Endothelial cell of umbilical vein (primary cell): ENCODE measurements around the gene CPB2. TPM values are rescaled to one million over a fixed set of nuclear protein-coding genes. Genes with fewer than 3 reads are reported as not detected.

Source experiments
- BruUV-seq: library from RNA; stranded (reverse); fragments of 400-500 nt; replicated peaks from 2 replicates; lab custom pipeline; 2021; lab: Mats Ljungman, UMichigan
- CTCF ChIA-PET: fragments of 300-600, 350-600 bp; sonication (Branson Sonifier 250); formaldehyde crosslinking; loops from one replicate; lab custom pipeline; 2021; ENCODE audit warnings: antibody characterized with exemption, inconsistent platforms; lab: Charles Lee
- POLR2A ChIA-PET: fragments of 300-600, 350-600 bp; sonication (Branson Sonifier 250); formaldehyde crosslinking; loops from one replicate; lab custom pipeline; 2021; ENCODE audit warnings: antibody characterized with exemption, inconsistent platforms; lab: Charles Lee
- DNase-seq: peaks from one replicate; pipeline ENCODE4 v3.0.0-alpha.2; 2011; ENCODE audit warnings: low read depth, low spot score
- FAIRE-seq: peaks from 2 replicates; lab custom pipeline; 2011; peaks lifted over from hg19 to GRCh38; lab: Jason Lieb, UNC
- H2AFZ ChIP-seq: 2 replicates; pipeline ENCODE4 v1.6.0; 2012; ENCODE audit warnings: low read depth, low read length, control low read depth, inconsistent platforms
- H3K27ac ChIP-seq: 2 replicates; pipeline ENCODE4 v1.5.1; 2011; ENCODE audit warnings: low read depth, mild to moderate bottlenecking, control low read depth, low read length, moderate library complexity; ENCODE audit not compliant: insufficient read depth
- H3K27me3 ChIP-seq, 2 experiments: 2 replicates each; pipeline versions ENCODE4 v1.6.0 to v1.6.1; 2011; ENCODE audit warnings: low read length in 2 of 2, mixed read lengths in 1 of 2; ENCODE audit not compliant: control insufficient read depth in 2 of 2, insufficient read depth in 2 of 2
- H3K36me3 ChIP-seq, 2 experiments: 2 replicates in 1 of 2; 3 replicates in 1 of 2; pipeline ENCODE4 v1.5.1; 2011; ENCODE audit warnings: low read length in 2 of 2, mild to moderate bottlenecking in 1 of 2, moderate library complexity in 1 of 2; ENCODE audit not compliant: control insufficient read depth in 2 of 2, insufficient read depth in 2 of 2; ENCODE audit errors: extremely low read depth in 1 of 2
- H3K4me1 ChIP-seq: 3 replicates; pipeline ENCODE4 v1.5.1; 2011; ENCODE audit warnings: mild to moderate bottlenecking, low read length; ENCODE audit not compliant: control insufficient read depth, insufficient read depth; ENCODE audit errors: extremely low read depth
- H3K4me2 ChIP-seq: 2 replicates; pipeline ENCODE4 v1.6.1; 2011; ENCODE audit warnings: low read length, control low read depth, mixed read lengths; ENCODE audit not compliant: insufficient read depth
- H3K4me3 ChIP-seq, 3 experiments: fragments of 200-600 bp in 1 of 3; sonication (generic), shearing (Covaris generic) in 1 of 3; replicated peaks in 1 of 3; 2 replicates each; pipeline ENCODE4 v1.5.1; 2011 to 2016; ENCODE audit warnings: control low read depth in 3 of 3, low read length in 3 of 3, mild to moderate bottlenecking in 2 of 3, inconsistent platforms in 1 of 3, low read depth in 1 of 3, moderate library complexity in 1 of 3; ENCODE audit not compliant: insufficient read depth in 1 of 3
- H3K79me2 ChIP-seq: 2 replicates; pipeline ENCODE4 v1.6.0; 2012; ENCODE audit warnings: low read length, inconsistent platforms; ENCODE audit not compliant: control insufficient read depth, insufficient read depth
- H3K9ac ChIP-seq: replicated peaks from 2 replicates; pipeline ENCODE3; 2011; ENCODE audit warnings: low read length, control low read depth; ENCODE audit not compliant: insufficient read depth; ENCODE audit errors: extremely low read depth
- H3K9me1 ChIP-seq: replicated peaks from 3 replicates; pipeline ENCODE4 v1.6.0; 2011; ENCODE audit warnings: mild to moderate bottlenecking, low read length; ENCODE audit not compliant: control insufficient read depth, insufficient read depth; ENCODE audit errors: extremely low read depth
- H3K9me3 ChIP-seq: replicated peaks from 2 replicates; pipeline ENCODE4 v1.5.1; 2012; ENCODE audit warnings: low read length, inconsistent platforms; ENCODE audit not compliant: control insufficient read depth, insufficient read depth
- H4K20me1 ChIP-seq: replicated peaks from 2 replicates; pipeline ENCODE3; 2011; ENCODE audit warnings: mild to moderate bottlenecking, low read length; ENCODE audit not compliant: control insufficient read depth, insufficient read depth; ENCODE audit errors: extremely low read depth
- CTCF ChIP-seq, 2 donors: IDR thresholded peaks; 1 replicate in 1 of 2; 2 replicates in 1 of 2; pipeline ENCODE4 v1.5.1; 2011; ENCODE audit warnings: low read length in 2 of 2, mild to moderate bottlenecking in 2 of 2, moderate library complexity in 2 of 2, control low read depth in 1 of 2, inconsistent platforms in 1 of 2, low read depth in 1 of 2; ENCODE audit not compliant: insufficient read depth in 1 of 2; ENCODE audit errors: extremely low read depth in 1 of 2
- EZH2 ChIP-seq: IDR thresholded peaks from 2 replicates; pipeline ENCODE4 v1.6.1; 2012; ENCODE audit warnings: borderline replicate concordance, low read depth, mild to moderate bottlenecking, moderate library complexity, low read length, inconsistent platforms; ENCODE audit not compliant: severe bottlenecking
- FOS ChIP-seq: IDR thresholded peaks from 2 replicates; pipeline ENCODE4 v1.6.1; 2011; ENCODE audit warnings: mild to moderate bottlenecking, low read length, moderate library complexity, borderline replicate concordance; ENCODE audit not compliant: insufficient read depth
- GATA2 ChIP-seq: IDR thresholded peaks from 2 replicates; pipeline ENCODE4 v1.7.0; 2011; ENCODE audit warnings: low read depth, mild to moderate bottlenecking, moderate library complexity, mixed read lengths, low read length; ENCODE audit not compliant: insufficient read length, insufficient read depth
- JUN ChIP-seq: IDR thresholded peaks from 2 replicates; pipeline ENCODE4 v1.6.1; 2011; ENCODE audit warnings: borderline replicate concordance, low read depth; ENCODE audit not compliant: insufficient read length, insufficient read depth
- MAX ChIP-seq: IDR thresholded peaks from 2 replicates; pipeline ENCODE4 v1.6.1; 2011; ENCODE audit not compliant: insufficient read depth, insufficient read length
- MYC ChIP-seq: IDR thresholded peaks from one replicate; pipeline ENCODE4 v1.6.1; 2011; ENCODE audit warnings: mild to moderate bottlenecking, low read depth, low read length
- POLR2A ChIP-seq: IDR thresholded peaks from 2 replicates; pipeline ENCODE4 v1.6.1; 2012; ENCODE audit warnings: low read depth, mild to moderate bottlenecking, control low read depth, low read length
- POLR2AphosphoS5 ChIP-seq: IDR thresholded peaks from 2 replicates; pipeline ENCODE4 v1.6.1; 2012; ENCODE audit warnings: low read depth, mild to moderate bottlenecking, control low read depth, low read length, moderate library complexity; ENCODE audit not compliant: insufficient read depth
- dilution Hi-C: fragments of 300-500 bp; cut with MboI; formaldehyde crosslinking; loops from one replicate; pipeline ENCODE4 v1.15.0; 2019; ENCODE audit warnings: low sequenced_read_pairs; ENCODE audit not compliant: extremely low pct_ligation_motif_present
- intact Hi-C: fragments of 100-400 bp; cut with micrococcal nuclease; formaldehyde crosslinking; loops from one replicate; pipeline ENCODE4 v1.10.0; 2022
- polyA plus RNA-seq, 4 experiments: library from polyadenylated mRNA; depleted of rRNA in 3 of 4; stranded (reverse) in 3 of 4; unstranded in 1 of 4; fragments of >200 nt; gene quantifications; 2 replicates each; pipeline versions ENCODE4 v1.2.1 to v1.2.3, GENCODE V29; 2011 to 2012; ENCODE audit warnings: missing spikeins in 1 of 4
- total RNA-seq: library from RNA; stranded (reverse); gene quantifications from 2 replicates; pipeline ENCODE4 v1.2.3, GENCODE V29; 2021

Gene CPB2
- total and polyA plus RNA-seq, 2 donors (not counting 3 experiments of a cell fraction or from before 2014, with no cell fraction given): not detected

- H2AFZ ChIP-seq: no peak overlapping the region
- H3K27me3 ChIP-seq: no peaks in the 10 kb centered on the region
- peaks cover 2% of the 10 kb centered on the region for H3K9me1 ChIP-seq
- H3K9me3 ChIP-seq: no peaks in the 10 kb centered on the region
- intact Hi-C loops: no loop called here
- dilution Hi-C loops: no loop called here
- DNase-seq: no peak
- H3K9ac ChIP-seq: no peak overlapping the region
- H3K36me3 ChIP-seq: no peaks in the 10 kb centered on the region
- no peaks in the 10 kb centered on the region for H3K4me1 ChIP-seq
- H3K27ac ChIP-seq: no peak overlapping the region
- no TSS peak for BruUV-seq
- ChIA-PET CTCF (interaction anchor here (1.8 kb wide), 1 partner anchor 12 kb away, joined by 4 read pairs; no protein-coding TSS in a partner anchor), POLR2A (no interaction called here)
- H4K20me1 ChIP-seq: no peaks in the 10 kb centered on the region
- H3K4me2 ChIP-seq: no peak overlapping the region
- H3K79me2 ChIP-seq: peaks cover 33% of the 10 kb centered on the region
- no peak for FAIRE-seq
- H3K4me3 ChIP-seq: no peak overlapping the region
- no peak for TF ChIP-seq FOS
- no peak for TF ChIP-seq JUN
- TF ChIP-seq POLR2AphosphoS5: no peak
- TF ChIP-seq GATA2: no peak
- no peak for TF ChIP-seq MAX
- no peak for TF ChIP-seq POLR2A
Measured at GRCh38 chr13:46031581-46032263, 73.1 kb downstream of the CPB2 start.

GRCh38 chr13:46025157-46025556 is 79.7 kb downstream of the CPB2 start:
- TF ChIP-seq EZH2 (no peak), MAX (no peak), POLR2A (no peak), CTCF (IDR thresholded peaks at IDR 0.05; ENCODE audit: extremely low read depth in 1 of 2, insufficient read depth in 1 of 2, low read depth in 1 of 2, low read length in 2 of 2) (no peak), JUN (no peak), POLR2AphosphoS5 (no peak), FOS (no peak), GATA2 (no peak), MYC (no peak)
- Histone ChIP-seq H3K9ac (no peak overlapping the region), H3K4me2 (no peak overlapping the region), H3K4me1 (no peaks in the 10 kb centered on the region), H3K9me1 (peaks cover 2% of the 10 kb centered on the region), H4K20me1 (no peaks in the 10 kb centered on the region), H2AFZ (no peak overlapping the region), H3K4me3 (no peak overlapping the region), H3K9me3 (no peaks in the 10 kb centered on the region), H3K79me2 (peaks cover 20% of the 10 kb centered on the region), H3K27ac (no peak overlapping the region), H3K27me3 (no peaks in the 10 kb centered on the region), H3K36me3 (peaks cover 0 to under 1% of the 10 kb centered on the region in 2 experiments)
- CTCF ChIA-PET: interaction anchor here (1.0 kb wide), 1 partner anchor 15 kb away, joined by 3 read pairs; no protein-coding TSS in a partner anchor
- BruUV-seq: no TSS peak
- POLR2A ChIA-PET: no interaction called here
- intact Hi-C loops: no loop called here
- no peak for DNase-seq
- FAIRE-seq: no peak
- dilution Hi-C loops: no loop called here
